Left lung (tissue), 10 donors: ENCODE measurements around the gene DSCAM. TPM values are rescaled to one million over a fixed set of nuclear protein-coding genes. Genes with fewer than 3 reads are reported as not detected.

ENCODE experiments used
- ATAC-seq: fragments of 200-7000 bp; cut with Tn5 transposase; one replicate; pipeline ENCODE4 v1.9.1; 2020; ENCODE audit warnings: moderate library complexity
- DNase-seq, 4 donors: peaks; one replicate each; pipeline ENCODE4 v3.0.0-alpha.2; 2013 to 2020
- H3K27ac ChIP-seq, 2 donors: fragments of 200-600 bp; sonication (generic) in 1 of 2; one replicate each; pipeline versions ENCODE4 v1.5.0 to v1.8.0; 2020 to 2021
- H3K27me3 ChIP-seq, 2 donors: fragments of 200-600 bp; sonication (generic) in 1 of 2; one replicate each; pipeline versions ENCODE4 v1.5.0 to v1.8.0; 2020 to 2021
- H3K36me3 ChIP-seq, 2 donors: fragments of 200-600 bp; sonication (generic) in 1 of 2; one replicate each; pipeline versions ENCODE4 v1.5.0 to v1.8.0; 2020 to 2021
- H3K4me1 ChIP-seq, 2 donors: fragments of 200-600 bp; one replicate each; pipeline ENCODE4 v1.8.0; 2021
- H3K4me3 ChIP-seq, 2 donors: fragments of 200-600 bp; sonication (generic) in 1 of 2; one replicate each; pipeline versions ENCODE4 v1.5.0 to v1.8.0; 2020 to 2021; ENCODE audit warnings: mild to moderate bottlenecking in 1 of 2
- H3K9me3 ChIP-seq, 2 donors: fragments of 200-600 bp; sonication (generic) in 1 of 2; one replicate each; pipeline versions ENCODE4 v1.5.0 to v1.8.0; 2020 to 2021
- intact Hi-C, 2 donors: fragments of 100-400 bp; cut with DNase I; formaldehyde crosslinking; loops; one replicate each; pipeline versions ENCODE4 v1.11.2 to v1.14.2; 2022
- polyA plus RNA-seq, 6 donors: library from polyadenylated mRNA; unstranded; fragments of 120-200 nt; gene quantifications; one replicate each; pipeline ENCODE4 v1.2.1, GENCODE V29; 2013; ENCODE audit not compliant: insufficient read length in 6 of 6
- total RNA-seq, 2 donors: library from RNA; stranded (reverse); fragmentation: NEBNext Ultra II Directional; extraction: Animal tissue kit (Norgen Biotek cat#: 25700); gene quantifications; one replicate each; pipeline ENCODE4 v1.2.1, GENCODE V29; 2021
- TF ChIP-seq, protein P1 (sequence below), 2 donors: fragments of 200-600 bp; sonication (generic) in 1 of 2; IDR thresholded peaks; one replicate each; pipeline versions ENCODE4 v1.5.0 to v1.8.0; 2021; ENCODE audit warnings: antibody characterized with exemption in 2 of 2
- donor health status: DM: no; HTN: yes; CAD: no.
- donor health status: DM: no; HTN: no; CAD: no.

DSCAM gene
- total and polyA plus RNA-seq, 8 donors: 0.03 to 0.24 (median 0.07) TPM; not detected in 1

- no peak overlapping the region for H3K4me3 ChIP-seq
- TF ChIP-seq, protein P1, sequence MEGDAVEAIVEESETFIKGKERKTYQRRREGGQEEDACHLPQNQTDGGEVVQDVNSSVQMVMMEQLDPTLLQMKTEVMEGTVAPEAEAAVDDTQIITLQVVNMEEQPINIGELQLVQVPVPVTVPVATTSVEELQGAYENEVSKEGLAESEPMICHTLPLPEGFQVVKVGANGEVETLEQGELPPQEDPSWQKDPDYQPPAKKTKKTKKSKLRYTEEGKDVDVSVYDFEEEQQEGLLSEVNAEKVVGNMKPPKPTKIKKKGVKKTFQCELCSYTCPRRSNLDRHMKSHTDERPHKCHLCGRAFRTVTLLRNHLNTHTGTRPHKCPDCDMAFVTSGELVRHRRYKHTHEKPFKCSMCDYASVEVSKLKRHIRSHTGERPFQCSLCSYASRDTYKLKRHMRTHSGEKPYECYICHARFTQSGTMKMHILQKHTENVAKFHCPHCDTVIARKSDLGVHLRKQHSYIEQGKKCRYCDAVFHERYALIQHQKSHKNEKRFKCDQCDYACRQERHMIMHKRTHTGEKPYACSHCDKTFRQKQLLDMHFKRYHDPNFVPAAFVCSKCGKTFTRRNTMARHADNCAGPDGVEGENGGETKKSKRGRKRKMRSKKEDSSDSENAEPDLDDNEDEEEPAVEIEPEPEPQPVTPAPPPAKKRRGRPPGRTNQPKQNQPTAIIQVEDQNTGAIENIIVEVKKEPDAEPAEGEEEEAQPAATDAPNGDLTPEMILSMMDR (IDR thresholded peaks at IDR 0.05): no peak
- ATAC-seq (peak; percentile 92), DNase-seq (peak in 1 of 4 donors; percentile 41)
- H3K27ac ChIP-seq: no peak overlapping the region
- intact Hi-C loops: no loop called here
- no peaks in the 10 kb centered on the region for H3K27me3 ChIP-seq
- H3K36me3 ChIP-seq: no peaks in the 10 kb centered on the region
- H3K9me3 ChIP-seq: no peaks in the 10 kb centered on the region
- no peaks in the 10 kb centered on the region for H3K4me1 ChIP-seq
These were observed 113.9 kb downstream of the DSCAM start for GRCh38 chr21:40733024-40733397.

DNA sequence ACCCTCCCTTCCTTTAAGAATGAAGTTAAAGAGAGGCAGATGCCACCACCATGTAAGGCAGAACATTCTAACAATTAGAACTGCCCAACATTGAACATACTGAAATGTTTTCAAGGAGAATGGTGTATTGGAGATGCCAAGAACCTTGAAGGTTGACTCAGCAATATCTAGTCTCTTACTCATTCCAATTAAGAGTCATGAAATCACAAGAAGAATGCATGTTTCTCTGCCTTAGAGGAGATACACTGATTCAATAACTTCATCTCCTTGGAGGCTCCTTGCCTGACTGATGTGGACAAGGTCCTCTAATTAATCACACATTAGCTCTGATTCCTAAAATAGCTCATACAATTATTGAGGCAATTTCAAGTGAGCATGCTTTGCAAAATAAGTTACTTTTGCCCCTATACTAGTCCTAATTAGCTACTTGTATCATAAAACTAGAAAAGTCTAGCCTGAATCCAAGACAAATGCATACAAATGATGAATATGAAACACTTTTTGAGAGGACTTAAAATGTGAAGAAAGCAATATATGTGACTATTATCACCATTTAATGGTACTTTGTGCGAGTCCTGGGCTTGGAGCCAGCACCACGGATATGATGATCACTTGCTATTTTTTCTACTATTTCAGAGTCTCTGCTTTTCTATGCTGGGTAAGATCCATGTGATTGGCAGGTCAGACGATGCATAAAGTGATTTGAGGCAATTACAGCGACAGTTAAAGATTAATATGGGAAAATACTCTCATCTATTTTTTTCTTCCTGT is 114.5 kb downstream of the DSCAM start:
- Histone ChIP-seq H3K36me3 (no peaks in the 10 kb centered on the region), H3K27ac (no peak overlapping the region), H3K9me3 (no peaks in the 10 kb centered on the region), H3K4me3 (no peak overlapping the region), H3K27me3 (no peaks in the 10 kb centered on the region), H3K4me1 (no peaks in the 10 kb centered on the region)
- intact Hi-C loops: no loop called here
- no peak for DNase-seq
- TF ChIP-seq, protein P1 (IDR thresholded peaks at IDR 0.05): no peak
- no peak for ATAC-seq

DNA sequence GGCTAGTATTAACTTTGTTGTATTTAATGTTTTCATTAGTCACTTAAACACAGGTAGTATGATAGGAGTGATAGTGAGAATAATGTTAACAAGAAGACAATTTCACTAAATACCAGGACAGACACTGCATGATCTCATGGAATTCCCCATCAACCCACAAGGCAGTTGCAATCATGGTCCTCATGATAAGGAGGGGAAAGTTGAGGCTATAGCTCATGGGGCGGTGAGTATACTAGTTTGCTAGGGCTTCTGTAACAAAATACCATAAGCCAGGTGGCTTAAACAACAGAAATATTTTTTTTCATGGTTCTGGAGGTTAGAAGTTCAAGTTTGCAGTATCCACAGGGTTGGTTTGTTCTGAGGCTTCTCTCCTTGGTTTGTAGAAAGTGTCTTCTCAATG is 115.8 kb downstream of the DSCAM start:
- intact Hi-C loops: no loop called here
- no peaks in the 10 kb centered on the region for H3K36me3 ChIP-seq
- H3K4me1 ChIP-seq: no peaks in the 10 kb centered on the region
- no peak overlapping the region for H3K27ac ChIP-seq
- no peak for ATAC-seq
- no peaks in the 10 kb centered on the region for H3K9me3 ChIP-seq
- H3K4me3 ChIP-seq: no peak overlapping the region
- no peaks in the 10 kb centered on the region for H3K27me3 ChIP-seq
- DNase-seq: no peak
- TF ChIP-seq, protein P1 (IDR thresholded peaks at IDR 0.05): no peak

DNA sequence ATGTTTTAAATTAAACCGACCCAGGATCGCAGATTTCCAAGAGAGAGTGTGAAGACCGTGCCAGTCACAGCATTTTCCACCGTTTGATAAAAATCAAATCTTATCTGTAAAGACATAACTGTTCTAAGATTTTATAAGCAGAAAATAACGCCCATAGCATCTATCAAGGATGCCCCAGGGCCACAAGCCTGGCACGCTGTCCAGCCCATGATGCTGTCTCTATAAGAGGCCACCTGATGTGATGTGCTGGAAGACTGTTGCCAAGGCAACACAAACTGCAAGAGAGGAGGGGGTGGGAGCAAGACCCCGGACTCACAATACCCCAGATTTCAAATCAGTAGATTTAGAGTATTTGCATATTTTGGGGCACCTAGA is 116.5 kb downstream of the DSCAM start:
- ATAC-seq (no peak), DNase-seq (no peak)
- Histone ChIP-seq H3K27me3 (no peaks in the 10 kb centered on the region), H3K36me3 (no peaks in the 10 kb centered on the region), H3K27ac (no peak overlapping the region), H3K9me3 (no peaks in the 10 kb centered on the region), H3K4me3 (no peak overlapping the region), H3K4me1 (no peaks in the 10 kb centered on the region)
- intact Hi-C loops: no loop called here
- TF ChIP-seq, protein P1 (IDR thresholded peaks at IDR 0.05): no peak

DNA sequence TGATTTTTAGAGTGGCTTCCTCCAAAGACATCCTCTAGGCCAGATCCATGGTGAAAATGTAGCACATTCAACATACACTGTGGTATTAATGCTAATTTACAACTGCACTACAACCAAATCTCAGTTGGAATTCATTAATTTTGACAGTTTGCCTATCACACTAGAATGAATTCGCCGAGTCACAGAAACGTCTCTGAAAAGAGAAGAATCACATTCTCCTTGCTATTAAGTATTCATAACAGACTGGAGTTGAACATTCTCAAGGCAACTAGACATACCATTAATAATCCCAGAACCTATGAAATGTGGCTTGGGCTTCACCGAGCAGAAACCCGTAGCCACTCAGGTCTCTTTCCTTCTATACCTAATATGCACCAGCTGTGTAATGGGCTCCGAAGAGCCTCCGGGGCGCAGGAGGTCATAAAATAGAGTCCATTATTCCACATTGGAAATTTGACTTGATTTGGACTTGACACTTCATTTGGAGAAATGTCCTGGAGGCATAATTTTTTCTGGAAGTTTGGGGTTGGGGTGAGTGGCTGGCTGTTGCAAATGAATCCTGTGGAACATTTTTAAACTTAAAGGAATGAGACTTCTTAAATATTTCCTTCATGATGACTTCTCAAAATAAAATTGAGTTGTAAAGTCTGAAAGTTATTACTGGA is 117.1 kb downstream of the DSCAM start:
- H3K9me3 ChIP-seq: no peaks in the 10 kb centered on the region
- ATAC-seq (no peak), DNase-seq (no peak)
- H3K4me1 ChIP-seq: no peaks in the 10 kb centered on the region
- no peak overlapping the region for H3K27ac ChIP-seq
- no peaks in the 10 kb centered on the region for H3K27me3 ChIP-seq
- H3K36me3 ChIP-seq: no peaks in the 10 kb centered on the region
- intact Hi-C loops: no loop called here
- TF ChIP-seq, protein P1 (IDR thresholded peaks at IDR 0.05): no peak
- H3K4me3 ChIP-seq: no peak overlapping the region
